Thyroid gland (tissue), 4 donors: Measurements from ENCODE around the gene CD80.
A peak's percentile ranks its signal among the peaks of the same experiment; 100 is the strongest.

Source experiments
- CTCF ChIP-seq, 6 experiments: fragments of 200-600 bp in 3 of 6; fragments of 450-650 bp in 3 of 6; sonication (generic) in 3 of 6; IDR thresholded peaks; one replicate each; pipeline ENCODE4 v1.5.1; 2016 to 2019; ENCODE audit warnings: antibody characterized with exemption in 6 of 6, mild to moderate bottlenecking in 2 of 6, inconsistent platforms in 1 of 6, moderate library complexity in 1 of 6
- POLR2A ChIP-seq, 2 donors: fragments of 450-650 bp; IDR thresholded peaks; one replicate each; pipeline ENCODE4 v1.6.1; 2017; ENCODE audit warnings: antibody characterized with exemption in 2 of 2, mild to moderate bottlenecking in 2 of 2, moderate library complexity in 1 of 2

DNA sequence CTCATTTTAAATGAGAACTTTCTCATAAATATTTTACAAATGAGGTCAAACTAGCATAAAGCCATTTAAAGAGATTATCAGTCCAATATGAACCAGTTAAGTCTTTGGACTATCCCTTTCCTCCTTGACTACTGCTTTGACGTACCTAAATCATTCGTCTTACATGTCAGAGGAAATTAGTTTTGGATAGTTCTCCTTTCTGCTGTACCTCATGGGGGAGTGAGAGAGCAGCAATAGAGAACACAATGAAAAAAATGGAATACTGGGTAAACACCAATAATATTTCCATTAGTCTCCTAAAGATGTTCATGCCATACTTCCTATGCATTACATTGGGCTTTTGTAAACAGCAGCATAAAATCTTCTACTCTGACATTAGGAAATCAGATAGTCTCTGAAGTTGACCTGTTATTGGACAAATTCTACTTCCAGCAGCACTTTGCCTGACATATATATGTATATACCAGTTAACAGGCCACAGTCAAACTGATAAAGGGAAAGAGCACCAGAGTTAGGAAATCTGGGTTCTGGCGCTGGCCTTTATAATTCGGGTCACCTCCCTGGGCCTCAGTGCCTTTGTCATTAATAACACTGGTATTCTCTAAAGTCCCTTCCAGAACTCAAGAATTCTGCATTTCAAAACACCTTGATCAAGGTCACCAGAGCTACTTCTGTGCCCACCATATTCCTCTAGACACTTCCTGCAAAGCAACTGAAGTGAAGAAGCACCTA is 34.3 kb downstream of the CD80 start:
- TF ChIP-seq POLR2A (IDR thresholded peaks at IDR 0.05) (no peak), CTCF (IDR thresholded peaks at IDR 0.05) (peak in 1 of 6 experiments; percentile 35)
